Measurements from ENCODE around the gene SLC16A3. TPM values are rescaled to one million over a fixed set of nuclear protein-coding genes. Genes with fewer than 3 reads are reported as not detected.

SLC16A3 gene
- 3.6 and 3.8 TPM in 2 replicates for total RNA-seq (2021; fragmentation: NEBNext Ultra II Directional; extraction: Animal tissue kit (Norgen Biotek cat#: 25700))
- 8.7 and 12.2 TPM in 2 replicates for polyA plus RNA-seq (2011; rRNA removed)
- 10.9 TPM for polyA plus RNA-seq (2011; cell fraction: cytosol; rRNA removed)
- 11.1 TPM for polyA plus RNA-seq (2011; cell fraction: nucleus; rRNA removed)
- 4.4 to 12.8 TPM (median 9.7 TPM) in 4 replicates for polyA plus RNA-seq (2012, experiment 1 of 2)
- polyA plus RNA-seq (2012, experiment 2 of 2): 4.5 TPM
- polyA plus RNA-seq (2013, experiment 1 of 2): 15.4 TPM
- 12.6 TPM for polyA plus RNA-seq (2013, experiment 2 of 2)
- 5.7 and 10.2 TPM in 2 replicates for polyA minus RNA-seq (2011; rRNA and poly(A)+ RNA removed)
- 18.5 TPM for polyA minus RNA-seq (2011; cell fraction: cytosol; rRNA and poly(A)+ RNA removed)
- polyA minus RNA-seq (2011; cell fraction: nucleus; rRNA and poly(A)+ RNA removed): 9.7 TPM
- long read RNA-seq, experiment 1: 0 reads
- long read RNA-seq, experiment 2: 0 reads

GRCh38 chr17:82228842-82229697, at the start of gene SLC16A3:
Gene SLC16A3, plus strand, starts transcription at chr17:82229042. Its CDS starts 6,967 bp downstream, at chr17:82236009.
- Histone ChIP-seq H2BK5ac (ENCODE audit: low read depth, low read length) (no peak within 1 kb of the TSS), H2BK120ac (replicated peaks; ENCODE audit: low read depth, low read length) (no peak within 1 kb of the TSS), H2BK12ac (ENCODE audit: low read depth, low read length) (no peak within 1 kb of the TSS; the same call in 1 of the 2 replicates), H4K91ac (replicated peaks; ENCODE audit: insufficient read length, low read length) (no peak within 1 kb of the TSS), H3K27ac (ENCODE audit: low read depth, low read length) (no peak within 1 kb of the TSS), H3K4ac (replicated peaks; ENCODE audit: insufficient read length, low read depth, low read length) (no peak within 1 kb of the TSS), H2BK20ac (ENCODE audit: low read length) (no peak within 1 kb of the TSS), H2AFZ (ENCODE audit: low read length) (no peak within 1 kb of the TSS), H3K9ac (replicated peaks in 1 of 4; ENCODE audit: extremely low read depth in 1 of 4, low read depth in 3 of 4, low read length in 3 of 4) (no peak within 1 kb of the TSS; a peak in 1 of 7 replicates), H3K23me2 (ENCODE audit: low read depth, low read length) (peaks cover 11% of the 10 kb centered on the region; the same call in 1 of the 2 replicates), H3K4me1 (replicated peaks in 1 of 4; ENCODE audit: control insufficient read depth in 3 of 4, insufficient read depth in 4 of 4, low read length in 3 of 4) (peaks cover 0 to 16% (median 4%) of the 10 kb centered on the region in 4 experiments; a peak in 5 of 7 replicates), H3K18ac (ENCODE audit: extremely low read depth, low read length) (peak within 1 kb of the TSS; percentile 32; the same call in 1 of the 2 replicates), H4K5ac (ENCODE audit: insufficient read length, low read depth, low read length) (no peak within 1 kb of the TSS), H3K36me3 (ENCODE audit: control insufficient read depth in 2 of 4, insufficient read depth in 4 of 4, low read length in 3 of 4) (no peaks in the 10 kb centered on the region; a peak in 1 of 8 replicates), H3K79me1 (ENCODE audit: low read depth, low read length) (no peaks in the 10 kb centered on the region; the same call in 1 of the 2 replicates), H3K4me2 (ENCODE audit: insufficient read depth in 1 of 2, low read depth in 2 of 2, low read length in 2 of 2) (peak within 1 kb of the TSS; percentile 65 to 67), H2AK5ac (ENCODE audit: low read depth, low read length) (peak within 1 kb of the TSS; percentile 53; the same call in 1 of the 2 replicates), H3K79me2 (ENCODE audit: control insufficient read depth in 1 of 2, insufficient read depth in 2 of 2, low read length in 2 of 2) (no peaks in the 10 kb centered on the region), H4K8ac (ENCODE audit: extremely low read depth, insufficient read depth, low read length) (peak within 1 kb of the TSS; percentile 92), H4K20me1 (replicated peaks in 1 of 2; ENCODE audit: control insufficient read depth in 1 of 2, insufficient read depth in 2 of 2, low read length in 2 of 2) (peaks cover 5 to 14% of the 10 kb centered on the region in 2 experiments), H3K4me3 (ENCODE audit: extremely low read depth in 1 of 4, insufficient read depth in 2 of 4, low read depth in 3 of 4, low read length in 4 of 4) (peak within 1 kb of the TSS; percentile 27 to 62 (median 37); a peak in 7 of 8 replicates), H3K23ac (ENCODE audit: insufficient read length) (no peak within 1 kb of the TSS), H3K9me3 (ENCODE audit: insufficient read depth in 2 of 2, low read depth in 1 of 2, low read length in 1 of 2) (no peaks in the 10 kb centered on the region; a peak in 1 of 4 replicates), H3K27me3 (replicated peaks in 1 of 4; ENCODE audit: control insufficient read depth in 3 of 4, extremely low read depth in 1 of 4, insufficient read depth in 3 of 4, low read length in 3 of 4) (peaks cover 28 to 68% (median 58%) of the 10 kb centered on the region in 4 experiments), H3K14ac (ENCODE audit: insufficient read length) (no peak within 1 kb of the TSS), H3K56ac (replicated peaks; ENCODE audit: insufficient read length, low read depth, low read length) (no peak within 1 kb of the TSS), H2BK15ac (ENCODE audit: low read length) (no peak within 1 kb of the TSS)
- ChIA-PET POLR2A (ENCODE audit: partially characterized antibody) (interaction anchor here (0.7 to 2.2 kb wide), 7 partner anchors 8 to 194 kb away, joined by 3 to 11 read pairs (median 4); partner anchors contain the start of gene CSNK1D), CTCF (ENCODE audit: partially characterized antibody) (interaction anchor here (1.1 to 2.5 kb wide), 4 partner anchors 9 to 152 kb away, joined by 3 to 12 read pairs (median 6); no protein-coding TSS in a partner anchor)
- DNase-seq (ENCODE audit: low read depth in 1 of 2, low spot score in 2 of 2) (peak in 1 of 2 experiments; percentile 68), FAIRE-seq (no peak)
- 17% methylated on average over 33 of the region's 105 CpGs; no CpG with 5 or more reads in 1 of the 2 experiments for WGBS, 2 experiments (ENCODE audit: extremely low coverage in 1 of 2, insufficient coverage in 1 of 2, insufficient read length in 1 of 2, insufficient replicate concordance in 2 of 2, low coverage in 1 of 2, low lambda C conversion rate in 2 of 2, missing lambda C conversion rate in 1 of 2)
- TF ChIP-seq EZH2 (IDR thresholded peaks at IDR 0.05; ENCODE audit: low read depth, low read length, severe bottlenecking): peak; percentile 47
- no peak for TF ChIP-seq CBX8 (IDR thresholded peaks at IDR 0.05; ENCODE audit: borderline replicate concordance, low read depth, low read length)
- peak; percentile 63; the same call in 1 of the 2 replicates for TF ChIP-seq TBP (IDR thresholded peaks at IDR 0.05; ENCODE audit: low read depth, low read length)
- peak; percentile 37; the same call in 1 of the 2 replicates for TF ChIP-seq SUZ12 (IDR thresholded peaks at IDR 0.05; ENCODE audit: low read length)
- no peak for TF ChIP-seq SIX5 (IDR thresholded peaks at IDR 0.05; ENCODE audit: low read depth, low read length)
- TF ChIP-seq CREB1 (IDR thresholded peaks at IDR 0.05): peak; percentile 80
- peak; percentile 67; the same call in 1 of the 2 replicates for TF ChIP-seq TAF1 (IDR thresholded peaks at IDR 0.05; ENCODE audit: low read depth, low read length)
- TF ChIP-seq GTF2F1 (IDR thresholded peaks at IDR 0.05; ENCODE audit: borderline replicate concordance, low read depth, low read length): no peak
- TF ChIP-seq PHF8 (conservative IDR thresholded peaks at IDR 0.05; ENCODE audit: low read depth, low read length): peak; percentile 32; the same call in 1 of the 2 replicates

All from H1 (cell line).